ENCODE results near the gene TNP1.

TNP1 gene

DNA sequence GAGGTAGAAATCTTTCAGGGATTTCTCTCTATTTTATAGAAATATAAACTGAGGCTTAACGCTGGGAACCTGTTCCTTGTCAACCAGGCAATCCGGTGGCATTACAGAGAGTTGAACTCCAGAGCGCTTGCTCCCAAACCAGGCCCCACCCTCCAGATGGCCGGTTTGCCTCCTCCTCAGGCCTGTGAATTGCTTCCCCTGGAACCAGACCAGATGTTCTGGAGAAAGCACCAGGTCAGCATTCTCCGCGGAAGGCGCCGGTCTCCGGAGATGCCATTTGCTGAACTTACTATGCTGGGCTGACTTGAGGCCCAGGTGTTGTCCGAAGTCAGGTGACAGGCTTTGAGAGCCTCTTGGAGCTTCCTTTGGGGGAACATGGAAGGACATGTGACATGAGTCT, 17.2 kb downstream of the TNP1 start:
- FAIRE-seq: no peak
- DNase-seq (ENCODE audit: low spot score): no peak

DNA sequence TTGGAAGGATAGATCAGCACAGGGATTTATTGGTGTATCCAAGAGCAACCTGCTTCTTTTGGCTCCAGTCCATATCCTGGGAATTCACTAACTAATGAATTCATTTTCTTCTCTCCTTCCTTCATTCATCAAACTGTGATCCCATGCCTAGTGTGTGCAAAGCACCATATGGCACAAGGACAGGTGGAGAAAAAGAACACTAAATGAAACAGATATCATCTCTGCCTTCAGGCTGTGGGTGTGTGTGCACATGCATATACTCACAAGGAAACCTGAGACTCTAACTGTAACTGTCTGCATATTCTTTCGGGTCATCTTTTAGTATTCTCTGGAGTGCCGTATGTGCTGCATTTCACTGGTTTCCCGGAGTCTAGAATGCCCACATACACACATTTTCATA, 20.2 kb downstream of the TNP1 start:
- DNase-seq (ENCODE audit: low spot score) (no peak), FAIRE-seq (no peak)

DNA sequence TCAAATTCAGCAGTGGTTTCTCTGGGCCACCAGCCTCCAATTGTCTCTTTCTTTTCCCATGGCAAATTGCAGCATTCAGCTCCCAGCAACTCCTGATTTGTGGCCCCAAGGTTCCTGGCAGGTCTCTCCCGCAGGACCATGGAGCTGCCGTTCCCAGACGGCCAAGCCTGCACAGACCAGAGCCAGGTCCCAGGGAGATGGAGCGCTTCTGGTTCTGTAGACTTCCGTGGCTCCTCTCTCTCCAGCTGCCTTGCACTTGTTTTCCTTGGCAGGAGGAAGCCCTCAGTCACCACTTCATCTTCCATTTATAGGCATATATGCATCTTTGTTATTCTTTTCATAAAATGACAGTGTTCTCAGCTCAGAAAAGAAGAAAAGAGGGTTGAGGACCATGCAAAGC, 21.7 kb downstream of the TNP1 start:
- FAIRE-seq (no peak), DNase-seq (ENCODE audit: low spot score) (no peak)

DNA sequence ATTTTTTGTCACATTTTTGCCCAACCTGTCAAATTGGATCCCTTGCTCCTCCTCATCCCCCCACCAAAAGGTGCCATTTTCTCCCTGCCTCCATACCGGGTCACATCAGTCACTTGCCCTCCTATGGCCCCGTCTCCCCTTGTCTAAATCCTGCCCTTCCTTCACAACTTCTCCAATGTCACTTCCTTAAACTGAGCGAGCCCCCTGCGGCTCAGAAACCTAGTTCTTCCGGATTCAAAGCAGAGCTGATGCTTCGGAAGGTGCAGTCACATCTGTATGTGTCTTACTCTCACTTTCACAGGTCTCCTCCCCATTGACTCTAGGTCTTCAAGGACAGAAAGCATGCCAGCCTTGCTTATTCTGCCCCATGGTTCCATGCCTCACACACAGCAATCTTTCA, 22.1 kb downstream of the TNP1 start:
- FAIRE-seq (no peak), DNase-seq (ENCODE audit: low spot score) (no peak)

DNA sequence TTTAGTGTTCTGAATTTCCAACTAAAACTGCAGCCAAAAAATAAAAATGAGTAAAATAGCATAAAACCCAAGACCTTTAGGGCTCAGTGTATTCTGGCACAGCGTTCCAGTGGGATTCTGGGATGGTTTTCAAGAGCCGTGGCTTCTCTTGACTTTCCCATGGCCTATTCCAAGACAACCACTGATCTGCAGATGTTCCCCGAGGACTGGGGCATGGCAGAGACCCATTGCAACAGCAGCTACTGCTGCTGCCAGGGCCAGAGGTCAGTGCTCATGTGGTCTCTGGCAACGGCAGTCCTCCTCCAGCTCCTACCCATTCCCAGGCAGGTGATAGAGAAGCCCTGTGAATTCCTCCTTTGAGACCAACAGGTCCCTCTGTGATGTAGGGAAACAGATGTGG, 26.8 kb downstream of the TNP1 start:
- DNase-seq (ENCODE audit: low spot score) (no peak), FAIRE-seq (no peak)

DNA sequence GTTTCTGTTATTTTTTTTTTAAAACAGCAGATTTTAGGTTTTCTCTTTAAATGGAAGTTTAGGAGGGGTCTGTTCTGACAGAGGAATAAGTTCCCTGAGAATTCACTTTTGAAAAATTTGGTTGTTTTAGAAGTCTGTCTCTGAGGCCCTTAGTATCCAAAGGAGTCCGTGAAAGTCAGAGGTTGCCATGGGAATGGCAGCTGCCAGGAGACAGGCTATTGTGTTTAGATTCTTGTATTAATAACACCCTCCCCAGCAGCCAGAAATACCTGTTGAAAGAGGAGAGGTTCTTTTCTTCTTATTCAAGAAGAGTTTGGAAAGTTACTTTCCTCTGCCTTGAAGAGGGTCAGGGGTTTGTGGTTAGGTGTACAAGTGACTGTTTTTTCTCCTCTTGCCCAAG, 29.5 kb downstream of the TNP1 start:
- FAIRE-seq: no peak

DNA sequence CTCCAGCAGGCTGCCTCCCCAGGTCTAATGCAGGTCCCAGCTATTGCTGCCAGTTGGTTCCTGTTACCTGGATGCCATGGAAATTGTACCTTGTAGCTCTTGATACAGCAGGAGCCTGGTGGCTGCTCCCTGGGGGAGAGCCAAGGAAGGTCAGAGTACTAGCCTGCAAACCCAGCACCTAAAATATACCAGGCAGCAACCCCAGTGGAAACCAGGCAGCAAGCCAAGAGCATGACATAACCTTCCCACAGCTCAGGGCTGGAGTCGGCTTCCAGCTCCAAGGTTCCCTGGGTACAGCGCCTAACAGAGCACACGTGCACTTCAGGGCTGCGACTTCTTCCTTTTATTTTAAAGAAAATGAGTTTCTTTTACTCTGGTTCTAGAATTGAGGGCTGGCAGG, 30.3 kb downstream of the TNP1 start:
- no peak for FAIRE-seq
- peak; percentile 50 for DNase-seq (ENCODE audit: low spot score)

More for the DNA sequence above, 29.5 kb downstream of the TNP1 start:
- no peak for DNase-seq (ENCODE audit: low spot score)

DNA sequence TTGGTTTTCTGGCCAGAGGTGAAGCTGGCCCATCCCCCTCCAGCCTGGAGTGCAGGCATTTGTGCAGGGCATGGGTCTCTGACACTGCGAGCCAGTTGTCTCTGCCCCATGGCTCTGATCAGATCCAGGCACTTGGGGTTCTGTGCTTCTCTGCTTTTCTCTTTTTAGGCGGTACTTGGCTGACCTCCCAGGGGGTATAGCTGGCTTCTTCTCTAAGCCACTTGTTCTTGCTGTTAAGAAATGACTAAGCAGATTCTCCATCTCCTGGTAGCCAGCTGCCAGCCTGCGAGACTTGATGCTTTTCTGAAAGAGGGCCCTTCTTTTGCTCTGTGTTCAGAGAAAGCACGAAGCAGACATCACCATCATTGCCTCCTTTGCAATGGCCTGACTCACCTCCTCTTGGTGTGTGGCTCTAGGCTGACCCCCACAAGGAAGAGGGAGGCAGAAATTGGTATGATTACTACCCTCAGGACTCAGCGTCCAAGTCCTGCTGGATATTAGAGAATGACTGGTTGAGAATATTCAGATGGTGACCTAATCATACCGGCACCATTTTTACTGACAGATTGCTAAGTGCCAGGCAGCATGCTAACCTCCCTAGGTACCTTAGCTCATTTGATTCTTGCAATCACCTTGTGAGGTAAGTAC, 32.7 kb downstream of the TNP1 start:
- FAIRE-seq: no peak
- no peak for DNase-seq (ENCODE audit: low spot score)

DNA sequence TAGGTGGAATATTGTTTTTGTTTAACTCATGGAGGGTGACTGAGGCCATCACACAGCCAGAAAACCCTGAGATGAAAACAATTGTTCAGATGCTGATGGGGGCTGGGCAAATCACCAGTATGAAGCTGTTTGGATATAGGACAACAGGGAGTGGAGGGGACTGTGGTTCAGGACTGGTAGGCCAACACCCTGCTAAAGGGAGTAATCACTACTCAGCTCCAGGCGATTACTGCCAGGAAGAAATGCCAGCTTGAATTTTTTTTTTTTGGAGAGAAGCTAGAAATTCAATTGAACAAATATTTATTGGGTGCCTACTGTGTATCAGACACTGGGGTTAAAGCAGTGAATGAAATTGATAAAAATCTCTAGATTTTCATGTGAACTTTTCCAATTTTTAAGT, 37.4 kb downstream of the TNP1 start:
- DNase-seq (ENCODE audit: low spot score) (no peak), FAIRE-seq (no peak)

DNA sequence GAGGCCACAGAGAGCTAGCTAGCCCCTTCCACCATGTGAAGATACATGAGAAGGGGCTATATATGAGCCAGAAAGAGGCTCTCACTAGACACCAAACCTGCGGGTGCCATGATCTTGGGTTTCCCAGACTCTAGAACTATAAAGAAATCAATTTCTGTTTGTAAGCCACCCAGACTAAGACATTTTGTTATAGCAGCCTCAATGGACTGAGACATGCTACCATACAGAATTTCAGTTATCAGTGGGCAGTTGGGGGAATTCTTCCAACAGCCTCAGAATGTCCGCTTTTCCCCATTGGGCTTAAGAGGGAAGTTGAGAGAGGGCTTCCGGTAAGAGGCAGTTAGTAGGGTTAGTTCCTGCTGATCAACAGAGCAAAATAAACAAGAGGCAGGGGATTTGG, 39.2 kb downstream of the TNP1 start:
- DNase-seq (ENCODE audit: low spot score) (no peak), FAIRE-seq (no peak)

DNA sequence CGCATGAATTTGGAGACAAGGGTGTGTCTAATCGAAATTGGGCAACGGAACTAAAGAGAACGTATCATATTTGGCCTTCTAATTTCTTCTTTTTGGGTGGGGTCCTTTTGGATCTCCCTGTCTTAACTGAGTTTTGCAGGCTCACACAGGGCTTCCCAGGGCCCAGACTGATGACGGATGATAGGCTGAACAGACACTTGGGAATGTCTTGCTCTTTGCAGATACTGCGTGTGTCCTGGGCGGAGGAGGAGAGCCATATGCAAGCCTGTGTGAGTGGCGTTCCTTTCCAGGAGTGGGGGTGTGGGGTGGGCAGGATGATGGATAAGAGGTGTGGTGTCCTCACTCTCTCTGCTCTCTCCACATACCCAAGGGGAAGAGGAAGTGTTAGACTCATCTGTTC, 40.1 kb downstream of the TNP1 start:
- FAIRE-seq: no peak

DNA sequence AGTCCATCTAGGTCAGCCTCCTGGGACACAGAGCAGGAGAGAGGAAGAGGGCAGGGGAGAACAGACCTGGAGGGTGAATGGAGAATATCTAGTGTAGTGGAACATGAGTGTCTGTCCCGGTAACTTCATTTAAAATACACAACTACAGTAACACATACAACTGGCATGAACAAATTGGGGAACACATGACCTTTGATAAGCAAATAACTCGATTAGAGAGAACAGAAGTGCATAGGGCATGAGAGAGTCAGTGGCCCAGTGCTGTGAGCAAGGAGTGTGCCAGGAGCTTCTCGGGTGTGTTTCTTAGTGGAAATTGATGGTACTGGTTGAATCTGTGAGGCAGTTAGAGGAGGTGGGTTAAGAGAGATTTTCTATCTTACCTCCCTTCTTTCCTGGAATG, 40.8 kb downstream of the TNP1 start:
- DNase-seq (ENCODE audit: low spot score) (no peak), FAIRE-seq (no peak)

More for the DNA sequence above, 40.1 kb downstream of the TNP1 start:
- DNase-seq (ENCODE audit: low spot score): no peak

DNA sequence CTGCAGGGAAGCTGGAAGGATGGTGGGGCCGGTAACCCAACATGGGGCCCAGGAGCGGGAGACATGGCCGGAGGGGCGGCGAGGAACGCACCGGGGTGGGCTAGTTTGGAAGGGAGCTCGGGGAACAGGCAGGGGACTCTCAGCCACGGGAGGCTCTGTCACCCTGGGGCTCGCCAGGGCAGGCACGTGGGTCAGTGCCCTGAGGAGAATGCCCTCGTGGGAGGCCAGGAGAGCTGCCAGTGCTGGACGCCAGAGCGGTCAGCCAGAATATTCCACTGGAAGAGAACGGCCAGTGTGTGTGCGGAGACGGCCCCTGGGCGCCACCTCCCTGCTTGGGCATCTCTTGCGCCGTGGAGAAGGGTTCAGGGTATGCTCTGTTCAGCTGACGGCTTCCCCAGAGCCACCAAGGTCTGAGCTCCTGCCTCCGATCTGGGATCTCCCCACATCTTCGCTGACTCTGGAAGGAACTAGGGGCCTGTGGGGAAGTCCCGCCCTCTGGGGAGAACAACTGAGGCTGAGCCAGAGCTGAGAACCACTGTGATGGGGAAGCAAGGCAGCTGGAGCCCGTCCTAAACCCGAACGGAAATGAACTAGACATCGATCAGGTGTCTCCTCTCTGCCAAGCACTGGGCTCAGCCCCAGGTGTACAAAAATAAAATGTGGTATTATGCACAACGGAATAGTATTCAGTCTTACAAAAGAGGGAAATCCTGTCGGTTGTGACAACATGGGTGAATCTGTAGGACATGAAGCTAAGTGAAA, 49.3 kb downstream of the TNP1 start:
- DNase-seq (ENCODE audit: low spot score) (no peak), FAIRE-seq (no peak)
